Measurements from ENCODE around the gene NIN.

- TF ChIP-seq CTCF (IDR thresholded peaks at IDR 0.05; ENCODE audit: low read depth, low read length, missing input control), result no peak
- no peak for TF ChIP-seq NR2F2 (IDR thresholded peaks at IDR 0.05)
These were observed 35.1 kb downstream of the NIN start for GRCh38 chr14:50795909-50796308.

Data from liver (tissue), 3 donors.